T-helper 2 cell treated with Interferon-gamma antibody and Interleukin-4, amounts not matched to agents 5 μg/mL and 100 μg/mL, for 36 hours (primary cell): ENCODE measurements around the gene CHST14.

ENCODE experiments used
- DNase-seq: peaks from one replicate; pipeline ENCODE4 v3.0.0; 2021; ENCODE audit warnings: low spot score
- H3K27ac Mint-ChIP-seq: one replicate; pipeline ENCODE4 v1.8.0; 2021; ENCODE audit warnings: mild to moderate bottlenecking, mixed read lengths
- H3K27me3 Mint-ChIP-seq: one replicate; pipeline ENCODE4 v1.8.0; 2021; ENCODE audit warnings: low read depth, mixed read lengths
- H3K36me3 Mint-ChIP-seq: one replicate; pipeline ENCODE4 v1.8.0; 2021; ENCODE audit warnings: low read depth, mixed read lengths
- H3K4me1 Mint-ChIP-seq: one replicate; pipeline ENCODE4 v1.8.0; 2021; ENCODE audit warnings: low read depth, mixed read lengths
- H3K4me3 Mint-ChIP-seq: one replicate; pipeline ENCODE4 v1.8.0; 2022; ENCODE audit warnings: mild to moderate bottlenecking, moderate library complexity, mixed read lengths
- H3K9me3 Mint-ChIP-seq: one replicate; pipeline ENCODE4 v1.8.0; 2021; ENCODE audit warnings: mixed read lengths

The CHST14 gene

GRCh38 chr15:40436892-40437751 is 33.7 kb upstream of the CHST14 start:
- H3K27ac Mint-ChIP-seq, result no peak overlapping the region
- DNase-seq, result no peak
- no peaks in the 10 kb centered on the region for H3K9me3 Mint-ChIP-seq
- peak overlapping the region; percentile 50 for H3K4me3 Mint-ChIP-seq
- H3K27me3 Mint-ChIP-seq, result peaks cover 68% of the 10 kb centered on the region
- H3K36me3 Mint-ChIP-seq, result no peaks in the 10 kb centered on the region
- H3K4me1 Mint-ChIP-seq, result peaks cover 16% of the 10 kb centered on the region

DNA sequence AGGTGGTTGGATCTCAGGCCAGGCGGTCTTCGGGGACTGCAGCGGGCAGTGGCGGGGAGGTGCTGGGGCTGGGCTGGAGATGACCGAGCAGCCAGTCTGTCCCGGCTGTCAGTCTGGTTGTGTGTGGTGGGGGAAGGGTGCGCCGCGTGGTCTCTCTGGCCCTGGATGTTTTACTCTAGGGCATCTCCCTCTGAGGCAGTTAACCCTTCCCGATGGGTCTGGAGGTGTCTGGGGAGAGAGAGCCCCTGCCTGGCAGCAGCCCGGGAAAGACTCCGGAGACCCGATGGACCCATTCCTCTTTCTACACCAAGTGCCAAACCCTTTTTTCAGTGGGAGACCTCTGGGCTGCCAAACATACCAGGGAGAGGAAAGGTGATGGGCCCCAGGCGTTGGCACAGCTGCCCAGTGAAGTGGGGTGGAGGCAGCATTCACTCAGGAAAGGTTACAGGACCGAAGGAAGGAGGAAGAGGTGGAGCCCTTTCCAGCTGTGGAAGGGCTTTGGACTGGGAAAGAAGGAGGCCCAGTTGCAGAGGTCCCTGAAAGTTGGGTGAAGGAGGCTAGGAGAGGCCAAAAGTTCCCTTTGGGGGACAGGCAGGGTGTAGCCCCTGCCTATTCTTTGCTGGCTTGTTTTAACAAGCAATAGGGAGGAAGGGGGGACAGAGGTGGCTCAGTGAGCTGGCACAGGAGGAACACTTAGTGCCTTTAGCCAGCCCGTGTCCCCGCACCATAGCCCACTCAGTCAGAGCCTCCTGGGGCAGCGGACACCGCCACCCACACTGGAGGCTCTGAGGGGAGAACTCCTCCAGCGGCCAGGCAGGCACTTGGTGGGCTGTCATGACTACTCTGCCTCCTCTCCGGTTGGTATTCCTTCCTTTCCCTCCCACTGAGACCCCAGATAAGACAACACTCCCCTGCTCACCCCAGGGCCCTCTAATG is 32.8 kb upstream of the CHST14 start:
- Mint-ChIP-seq H3K4me3 (no peak overlapping the region), H3K36me3 (peaks cover 2% of the 10 kb centered on the region), H3K9me3 (no peaks in the 10 kb centered on the region), H3K27me3 (peaks cover 74% of the 10 kb centered on the region), H3K4me1 (peaks cover 24% of the 10 kb centered on the region), H3K27ac (no peak overlapping the region)
- no peak for DNase-seq

DNA sequence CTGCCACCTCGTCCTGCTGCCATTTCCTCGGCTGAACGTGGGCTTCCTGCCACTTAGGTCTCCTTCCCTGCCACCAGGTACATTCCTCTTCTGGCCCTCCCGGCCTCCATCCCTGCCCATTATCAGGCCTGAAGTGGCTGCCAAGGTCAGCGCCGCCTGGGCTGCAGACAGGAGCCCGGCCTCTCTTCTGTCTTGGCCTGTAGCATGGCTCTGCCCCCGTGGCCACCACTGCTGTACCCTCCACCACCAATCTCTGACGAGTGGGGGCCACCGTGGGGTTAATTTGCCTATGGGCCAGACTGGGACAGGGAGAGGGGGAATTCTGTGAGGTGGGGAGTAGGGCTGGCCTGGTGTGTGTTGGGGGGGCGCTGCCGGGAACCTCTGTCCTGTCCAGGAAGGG is 32.1 kb upstream of the CHST14 start:
- Mint-ChIP-seq H3K36me3 (peaks cover 6% of the 10 kb centered on the region), H3K4me1 (peaks cover 31% of the 10 kb centered on the region), H3K27me3 (peaks cover 75% of the 10 kb centered on the region), H3K9me3 (no peaks in the 10 kb centered on the region), H3K27ac (no peak overlapping the region), H3K4me3 (no peak overlapping the region)
- no peak for DNase-seq

- no peaks in the 10 kb centered on the region for H3K9me3 Mint-ChIP-seq
- DNase-seq, result no peak
- peaks cover 9% of the 10 kb centered on the region for H3K36me3 Mint-ChIP-seq
- H3K27ac Mint-ChIP-seq, result no peak overlapping the region
- peak overlapping the region; percentile 93 for H3K4me3 Mint-ChIP-seq
- H3K27me3 Mint-ChIP-seq, result peaks cover 73% of the 10 kb centered on the region
- peaks cover 34% of the 10 kb centered on the region for H3K4me1 Mint-ChIP-seq
These were observed 31.3 kb upstream of the CHST14 start for GRCh38 chr15:40439461-40439959.

DNA sequence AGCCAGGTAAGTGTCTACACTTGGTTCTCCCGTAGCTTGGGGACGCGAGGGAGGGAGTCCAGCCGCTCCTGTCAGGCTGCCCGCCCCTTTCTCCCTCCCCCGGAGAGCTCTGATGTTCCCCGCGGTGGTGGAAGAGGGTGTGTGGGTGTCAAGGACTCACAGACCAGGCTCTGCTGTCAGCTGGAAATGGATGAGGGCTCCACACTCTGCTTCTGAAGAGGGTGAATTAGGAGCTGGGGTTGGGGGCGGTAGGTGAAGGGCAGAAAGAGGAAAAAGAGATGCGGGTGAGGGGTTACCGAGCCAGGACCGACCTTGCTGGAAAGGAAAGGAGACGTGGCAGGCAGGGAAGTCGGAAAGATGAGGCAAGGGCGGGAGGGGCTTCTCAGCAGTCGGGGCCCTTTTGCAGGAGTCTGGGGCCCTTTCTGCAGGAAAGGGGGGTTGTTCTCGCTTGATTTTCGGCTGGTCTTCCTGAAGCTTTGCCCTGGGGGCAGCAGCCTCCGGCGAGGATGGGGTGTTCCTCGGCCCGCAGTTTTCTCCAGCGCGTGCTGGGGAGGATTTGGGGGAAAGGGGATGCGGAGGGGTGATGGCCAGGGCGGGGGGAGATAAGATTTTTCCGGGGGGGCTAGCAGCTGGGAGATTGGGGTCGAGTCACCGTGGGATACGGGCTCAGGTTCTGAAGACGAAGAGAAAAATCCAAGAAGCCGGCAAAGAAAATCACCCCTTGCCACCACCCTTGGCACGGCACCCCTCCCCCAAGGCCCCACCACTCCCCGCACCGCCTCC is 30.6 kb upstream of the CHST14 start:
- H3K9me3 Mint-ChIP-seq, result no peaks in the 10 kb centered on the region
- peaks cover 9% of the 10 kb centered on the region for H3K36me3 Mint-ChIP-seq
- H3K27me3 Mint-ChIP-seq, result peaks cover 66% of the 10 kb centered on the region
- DNase-seq, result peak; percentile 47
- peak overlapping the region; percentile 76 for H3K27ac Mint-ChIP-seq
- peak overlapping the region; percentile 93 for H3K4me3 Mint-ChIP-seq
- H3K4me1 Mint-ChIP-seq, result peaks cover 34% of the 10 kb centered on the region

GRCh38 chr15:40440743-40441564 is 29.8 kb upstream of the CHST14 start, which contains the start of gene BAHD1:
BAHD1 (plus strand) TSS chr15:40440953; CDS start chr15:40458465, 17,512 bp downstream.
- peaks cover 59% of the 10 kb centered on the region for H3K27me3 Mint-ChIP-seq
- peak; percentile 96 for DNase-seq
- H3K9me3 Mint-ChIP-seq, result no peaks in the 10 kb centered on the region
- H3K27ac Mint-ChIP-seq, result peak within 1 kb of the TSS; percentile 76
- peak within 1 kb of the TSS; percentile 93 for H3K4me3 Mint-ChIP-seq
- peaks cover 35% of the 10 kb centered on the region for H3K4me1 Mint-ChIP-seq
- H3K36me3 Mint-ChIP-seq, result peaks cover 9% of the 10 kb centered on the region

DNA sequence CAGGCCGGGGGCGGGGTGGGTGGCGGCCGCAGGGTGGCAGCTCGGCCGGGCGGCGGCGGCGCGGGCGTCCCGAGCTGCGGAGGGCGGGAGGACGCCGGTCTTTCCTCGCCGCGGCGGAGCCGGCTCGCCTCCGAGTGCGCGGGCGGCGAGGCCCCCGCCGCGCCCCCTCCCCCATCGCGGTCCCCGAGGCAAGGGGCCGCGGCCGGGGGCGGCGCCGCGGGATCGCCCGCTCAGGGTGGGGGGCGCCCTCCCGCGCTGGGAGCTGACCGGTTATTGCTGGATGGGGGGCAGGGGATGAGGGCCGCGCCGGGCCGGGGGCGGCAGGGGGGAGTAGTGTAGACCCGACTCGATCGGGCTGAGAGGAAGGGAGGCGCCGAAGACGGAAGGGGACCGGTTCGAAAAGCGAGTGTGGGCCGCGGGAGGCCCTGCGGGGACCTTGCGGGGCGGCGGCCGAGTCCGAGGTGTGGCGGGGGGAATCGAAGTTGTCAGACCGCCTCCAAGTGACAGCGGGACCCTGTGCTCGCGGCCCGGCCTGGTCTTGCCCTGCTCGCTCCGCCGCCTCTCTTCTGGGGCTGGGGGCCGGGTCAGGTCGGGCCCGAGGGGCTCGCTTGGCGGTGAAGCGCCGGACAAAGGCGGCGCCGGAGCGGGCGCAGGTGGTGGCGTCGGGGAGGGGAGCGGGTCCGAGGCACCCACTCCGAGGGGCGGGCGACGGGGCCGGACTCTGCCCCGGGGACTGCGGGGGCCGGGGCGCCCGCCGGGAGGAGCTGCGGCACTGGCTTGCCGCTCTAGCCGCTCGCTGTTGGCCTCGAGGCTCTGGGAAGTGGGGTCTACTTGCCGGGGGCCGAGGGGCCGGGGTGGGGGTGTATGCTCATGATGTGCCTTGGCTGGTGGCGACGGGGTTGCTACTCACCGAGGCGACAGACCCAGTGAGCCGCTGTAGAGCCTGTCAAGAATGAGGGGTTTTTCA is 28.9 kb upstream of the CHST14 start:
- H3K27me3 Mint-ChIP-seq, result peaks cover 52% of the 10 kb centered on the region
- peak; percentile 17 for DNase-seq
- peak overlapping the region; percentile 88 for H3K4me3 Mint-ChIP-seq
- no peaks in the 10 kb centered on the region for H3K9me3 Mint-ChIP-seq
- peaks cover 32% of the 10 kb centered on the region for H3K4me1 Mint-ChIP-seq
- peak overlapping the region; percentile 57 for H3K27ac Mint-ChIP-seq
- peaks cover 9% of the 10 kb centered on the region for H3K36me3 Mint-ChIP-seq

DNA sequence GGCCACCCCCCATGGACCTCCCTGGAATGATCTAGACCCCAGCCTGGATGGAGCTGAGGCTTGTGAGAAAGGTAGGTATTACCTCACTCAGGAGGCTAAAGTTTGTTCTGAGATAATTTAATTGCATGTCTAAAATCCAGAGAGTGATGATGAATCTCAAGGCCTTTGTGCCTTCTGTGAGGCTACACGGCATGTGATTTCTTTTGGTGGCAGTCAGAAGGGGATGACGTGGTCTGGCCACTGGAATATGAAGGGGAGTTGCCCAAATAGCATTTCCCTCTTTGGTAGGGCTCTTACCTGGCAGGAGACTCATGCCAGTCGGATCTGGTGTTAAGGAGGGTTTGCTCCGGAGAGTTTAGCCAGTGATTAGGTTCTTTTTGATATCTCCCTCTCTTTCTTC is 27.5 kb upstream of the CHST14 start:
- Mint-ChIP-seq H3K27me3 (peaks cover 38% of the 10 kb centered on the region), H3K36me3 (peaks cover 9% of the 10 kb centered on the region), H3K27ac (no peak overlapping the region), H3K9me3 (no peaks in the 10 kb centered on the region), H3K4me3 (peak overlapping the region; percentile 88), H3K4me1 (peaks cover 31% of the 10 kb centered on the region)
- DNase-seq, result no peak

DNA sequence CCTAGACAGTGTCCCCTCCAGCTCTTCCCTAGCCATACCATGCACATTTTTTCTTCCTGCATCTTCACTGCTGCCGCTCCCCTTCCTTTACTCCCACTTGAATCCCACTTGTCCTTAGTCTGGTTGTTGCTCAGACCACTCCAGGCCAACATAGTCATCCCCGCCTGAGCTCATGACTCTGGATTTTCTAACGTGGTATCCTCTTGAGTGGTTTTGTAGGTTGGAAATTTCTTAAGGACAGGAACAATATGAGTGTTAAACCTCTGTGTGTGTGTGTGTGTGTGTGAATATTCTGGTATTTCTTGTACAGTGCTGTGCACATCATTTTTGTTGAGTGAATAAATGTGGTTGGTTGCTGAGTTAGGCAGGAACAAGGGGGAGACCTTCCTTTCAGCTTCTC is 26.9 kb upstream of the CHST14 start:
- peaks cover 31% of the 10 kb centered on the region for H3K4me1 Mint-ChIP-seq
- H3K27me3 Mint-ChIP-seq, result peaks cover 32% of the 10 kb centered on the region
- peak overlapping the region; percentile 88 for H3K4me3 Mint-ChIP-seq
- peaks cover 9% of the 10 kb centered on the region for H3K36me3 Mint-ChIP-seq
- no peak for DNase-seq
- no peaks in the 10 kb centered on the region for H3K9me3 Mint-ChIP-seq
- H3K27ac Mint-ChIP-seq, result no peak overlapping the region

DNA sequence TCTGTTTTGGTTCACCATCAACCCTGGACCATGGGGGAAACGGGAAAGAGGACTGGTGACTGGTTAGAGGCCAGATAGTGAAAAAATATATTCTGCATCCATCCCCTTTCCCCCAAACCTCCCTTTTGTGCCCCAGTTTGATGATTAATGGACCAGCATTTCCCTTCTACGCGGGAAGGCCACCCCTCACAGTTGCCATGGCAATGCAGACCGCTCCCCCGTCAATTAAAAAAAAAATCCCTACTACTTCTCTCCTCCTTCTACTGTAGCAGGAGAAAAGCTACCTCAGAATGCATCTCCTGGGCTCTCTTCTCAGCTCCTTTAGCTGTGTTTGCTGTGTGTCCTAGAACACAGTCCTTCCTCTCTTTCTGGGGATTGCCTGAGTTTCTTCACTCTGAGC is 26.0 kb upstream of the CHST14 start:
- Mint-ChIP-seq H3K27me3 (peaks cover 24% of the 10 kb centered on the region), H3K4me3 (no peak overlapping the region), H3K36me3 (peaks cover 9% of the 10 kb centered on the region), H3K27ac (no peak overlapping the region), H3K9me3 (no peaks in the 10 kb centered on the region), H3K4me1 (peaks cover 30% of the 10 kb centered on the region)
- no peak for DNase-seq

DNA sequence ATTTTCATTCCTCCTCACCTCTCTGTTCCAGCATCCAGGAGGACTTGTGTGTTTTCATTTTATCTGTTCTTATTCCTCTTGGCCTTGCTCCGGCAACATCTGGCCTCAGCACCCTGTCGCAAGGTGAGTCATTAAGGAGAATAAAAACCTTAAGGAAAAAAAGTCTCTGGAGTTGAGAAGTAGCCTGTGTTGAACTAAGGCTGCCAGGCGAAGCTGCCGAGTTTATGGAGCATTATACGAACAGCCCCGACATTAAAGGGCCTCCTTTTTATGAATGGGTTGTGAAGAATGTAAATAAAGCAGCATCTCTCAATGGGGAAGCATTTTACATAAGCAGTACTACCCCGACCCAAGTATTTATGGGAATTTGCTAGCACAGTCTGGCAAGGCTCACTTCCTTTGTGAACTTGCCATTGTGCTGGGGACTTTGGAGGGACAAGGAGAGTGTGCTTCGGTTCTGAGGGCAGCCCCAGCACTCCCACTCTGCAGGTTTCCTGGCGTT is 25.3 kb upstream of the CHST14 start:
- Mint-ChIP-seq H3K27ac (no peak overlapping the region), H3K36me3 (peaks cover 9% of the 10 kb centered on the region)
- DNase-seq, result no peak

GRCh38 chr15:40446144-40446543 is 24.6 kb upstream of the CHST14 start:
- Mint-ChIP-seq H3K9me3 (no peaks in the 10 kb centered on the region), H3K27ac (no peak overlapping the region), H3K4me3 (no peak overlapping the region), H3K4me1 (peaks cover 36% of the 10 kb centered on the region), H3K27me3 (peaks cover 17% of the 10 kb centered on the region), H3K36me3 (peaks cover 10% of the 10 kb centered on the region)
- DNase-seq, result no peak

More for the DNA sequence above, 25.3 kb upstream of the CHST14 start:
- peaks cover 32% of the 10 kb centered on the region for H3K4me1 Mint-ChIP-seq
- no peak overlapping the region for H3K4me3 Mint-ChIP-seq
- H3K9me3 Mint-ChIP-seq, result no peaks in the 10 kb centered on the region
- peaks cover 17% of the 10 kb centered on the region for H3K27me3 Mint-ChIP-seq
